Subcutaneous abdominal adipose tissue (tissue), 5 donors: Measurements from ENCODE around the gene ODAD4.

ENCODE experiments used
- H3K27ac ChIP-seq: one replicate; pipeline ENCODE4 v1.7.0; 2013; ENCODE audit warnings: low read depth, mild to moderate bottlenecking, inconsistent platforms, low read length, moderate library complexity
- H3K27me3 ChIP-seq, 5 donors: one replicate each; pipeline ENCODE4 v1.7.0; 2013; ENCODE audit warnings: low read length in 5 of 5, inconsistent platforms in 1 of 5; ENCODE audit not compliant: control insufficient read depth in 5 of 5, insufficient read depth in 4 of 5
- H3K36me3 ChIP-seq, 5 donors: one replicate each; pipeline ENCODE4 v1.7.0; 2013; ENCODE audit warnings: low read length in 5 of 5; ENCODE audit not compliant: control insufficient read depth in 5 of 5, insufficient read depth in 5 of 5
- H3K4me1 ChIP-seq, 5 donors: one replicate each; pipeline ENCODE4 v1.7.0; 2013; ENCODE audit warnings: low read length in 5 of 5, mild to moderate bottlenecking in 3 of 5, moderate library complexity in 1 of 5; ENCODE audit not compliant: control insufficient read depth in 5 of 5, insufficient read depth in 5 of 5
- H3K4me3 ChIP-seq, 5 donors: one replicate each; pipeline ENCODE4 v1.7.0; 2013; ENCODE audit warnings: low read length in 5 of 5, low read depth in 1 of 5
- H3K9ac ChIP-seq, 5 donors: one replicate each; pipeline ENCODE4 v1.7.0; 2013; ENCODE audit warnings: low read length in 5 of 5, mild to moderate bottlenecking in 4 of 5, moderate library complexity in 3 of 5
- H3K9me3 ChIP-seq, 5 donors: one replicate each; pipeline ENCODE4 v1.7.0; 2013; ENCODE audit warnings: low read length in 5 of 5; ENCODE audit not compliant: control insufficient read depth in 5 of 5
- donor health status: healthy.
- donor health status: healthy.
- donor health status: healthy.
- donor health status: healthy.
- donor health status: healthy.

The ODAD4 gene

GRCh38 chr17:41975099-41976083 is 45.0 kb downstream of the ODAD4 start:
- no peak overlapping the region for H3K4me3 ChIP-seq
- H3K9me3 ChIP-seq, result no peaks in the 10 kb centered on the region
- peaks cover 7 to 42% (median 33%) of the 10 kb centered on the region in 5 donors for H3K4me1 ChIP-seq
- no peak overlapping the region for H3K27ac ChIP-seq
- no peaks in the 10 kb centered on the region for H3K27me3 ChIP-seq
- peaks cover 4 to 88% (median 78%) of the 10 kb centered on the region in 5 donors for H3K36me3 ChIP-seq
- peak overlapping the region in 1 of 5 donors; percentile 48 for H3K9ac ChIP-seq

GRCh38 chr17:41976142-41976768 is 45.8 kb downstream of the ODAD4 start:
- Histone ChIP-seq H3K27me3 (no peaks in the 10 kb centered on the region), H3K9ac (peak overlapping the region in 1 of 5 donors; percentile 19), H3K27ac (peak overlapping the region; percentile 65), H3K4me1 (peaks cover 7 to 36% (median 26%) of the 10 kb centered on the region in 5 donors), H3K9me3 (no peaks in the 10 kb centered on the region), H3K4me3 (no peak overlapping the region), H3K36me3 (peaks cover 4 to 90% (median 81%) of the 10 kb centered on the region in 5 donors)

DNA sequence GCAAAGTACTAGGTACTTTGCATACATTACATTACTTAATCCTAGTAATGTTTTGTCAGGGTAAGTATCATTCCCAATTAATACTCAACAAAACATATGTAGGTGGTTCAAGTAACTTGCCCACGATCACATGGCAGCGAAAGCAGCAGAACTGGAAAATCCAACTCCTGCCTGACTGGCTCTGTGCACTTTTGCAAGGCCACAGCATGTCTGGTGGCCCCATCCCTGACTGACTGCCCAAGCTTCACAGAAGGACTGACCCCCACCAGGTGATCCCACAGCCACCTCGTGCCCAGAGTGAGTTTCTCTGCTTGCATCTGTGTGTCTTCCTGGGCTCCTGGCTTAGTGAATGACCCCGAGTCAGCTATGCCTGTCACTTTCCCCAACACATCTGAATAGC is 47.6 kb downstream of the ODAD4 start:
- no peak overlapping the region for H3K27ac ChIP-seq
- no peaks in the 10 kb centered on the region for H3K9me3 ChIP-seq
- H3K9ac ChIP-seq, result no peak overlapping the region
- no peak overlapping the region for H3K4me3 ChIP-seq
- no peaks in the 10 kb centered on the region for H3K27me3 ChIP-seq
- peaks cover 3 to 25% (median 18%) of the 10 kb centered on the region in 5 donors for H3K4me1 ChIP-seq
- peaks cover 4 to 93% (median 82%) of the 10 kb centered on the region in 5 donors for H3K36me3 ChIP-seq

DNA sequence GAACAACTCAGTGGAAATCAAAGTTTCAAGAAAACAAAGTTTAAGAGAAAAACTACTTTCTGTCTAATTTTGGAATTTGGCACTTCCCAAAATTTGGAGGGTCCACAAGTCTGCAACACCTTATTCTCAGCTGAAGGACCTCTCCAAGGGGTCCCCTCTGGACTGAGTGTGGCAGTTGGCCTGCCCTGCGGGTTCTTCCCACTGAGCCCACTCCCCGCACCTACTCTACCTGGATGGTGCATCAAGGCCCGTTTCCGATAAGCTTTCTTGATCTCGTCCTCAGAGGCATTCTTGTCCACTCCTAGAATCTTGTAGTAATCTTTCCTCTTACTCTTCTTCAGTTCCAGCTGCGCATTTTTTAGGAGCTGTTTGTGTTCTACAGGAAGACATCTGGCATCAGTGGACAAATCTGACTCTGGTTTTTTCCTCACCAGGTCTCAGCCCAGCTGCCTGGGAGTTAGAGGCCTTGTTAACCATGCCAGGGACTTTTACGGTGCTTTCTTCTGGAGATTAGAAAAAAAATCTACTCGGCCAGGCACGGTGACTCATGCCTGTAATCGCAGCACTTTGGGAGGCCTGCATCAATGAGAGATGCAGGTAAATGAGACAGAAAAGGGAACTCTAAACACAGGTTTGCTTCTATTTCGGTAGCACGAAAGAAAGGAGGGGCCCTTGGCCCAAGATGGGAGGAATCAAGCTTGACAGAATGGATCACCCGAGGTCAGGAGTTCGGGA is 51.8 kb downstream of the ODAD4 start:
- Histone ChIP-seq H3K36me3 (peaks cover 16 to 89% (median 69%) of the 10 kb centered on the region in 5 donors), H3K9me3 (no peaks in the 10 kb centered on the region), H3K27ac (no peak overlapping the region), H3K9ac (no peak overlapping the region), H3K27me3 (no peaks in the 10 kb centered on the region), H3K4me3 (no peak overlapping the region), H3K4me1 (peaks cover 0 to 5% (median 0%) of the 10 kb centered on the region in 5 donors)

- Histone ChIP-seq H3K27me3 (no peaks in the 10 kb centered on the region), H3K27ac (no peak overlapping the region), H3K9me3 (no peaks in the 10 kb centered on the region), H3K4me1 (peaks cover 0 to 6% (median 4%) of the 10 kb centered on the region in 5 donors), H3K4me3 (no peak overlapping the region), H3K9ac (no peak overlapping the region), H3K36me3 (peaks cover 28 to 93% (median 80%) of the 10 kb centered on the region in 5 donors)
Observed at GRCh38 chr17:41984454-41984853, 54.0 kb downstream of the ODAD4 start.

DNA sequence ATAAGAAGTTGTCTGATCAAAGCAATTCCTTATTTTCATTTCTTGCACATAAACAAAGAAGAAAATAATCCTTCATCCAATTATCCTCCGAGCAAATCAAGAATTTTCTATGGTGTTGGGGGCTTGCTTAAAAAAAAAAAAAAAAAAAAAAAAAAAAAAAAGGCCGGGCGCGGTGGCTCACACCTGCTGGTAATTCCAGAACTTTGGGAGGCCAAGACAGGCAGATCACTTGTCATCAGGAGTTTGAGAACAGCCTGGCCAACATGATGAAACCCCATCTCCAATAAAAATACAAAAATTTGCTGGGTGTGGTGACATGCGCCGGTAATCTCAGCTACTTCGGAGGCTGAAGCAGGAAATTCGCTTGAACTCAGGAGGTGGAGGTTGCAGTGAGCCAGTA is 55.5 kb downstream of the ODAD4 start:
- no peaks in the 10 kb centered on the region for H3K9me3 ChIP-seq
- H3K9ac ChIP-seq, result no peak overlapping the region
- peaks cover 0 to 20% (median 12%) of the 10 kb centered on the region in 5 donors for H3K4me1 ChIP-seq
- H3K4me3 ChIP-seq, result no peak overlapping the region
- H3K27me3 ChIP-seq, result no peaks in the 10 kb centered on the region
- no peak overlapping the region for H3K27ac ChIP-seq
- H3K36me3 ChIP-seq, result peaks cover 31 to 94% (median 84%) of the 10 kb centered on the region in 5 donors

GRCh38 chr17:41986634-41987033 is 56.2 kb downstream of the ODAD4 start:
- H3K9ac ChIP-seq, result no peak overlapping the region

GRCh38 chr17:41987642-41988041 is 57.2 kb downstream of the ODAD4 start:
- Histone ChIP-seq H3K4me3 (no peak overlapping the region), H3K9me3 (no peaks in the 10 kb centered on the region), H3K4me1 (peaks cover 0 to 22% (median 16%) of the 10 kb centered on the region in 5 donors), H3K36me3 (peaks cover 31 to 92% (median 82%) of the 10 kb centered on the region in 5 donors), H3K27ac (no peak overlapping the region), H3K27me3 (no peaks in the 10 kb centered on the region), H3K9ac (no peak overlapping the region)

More at GRCh38 chr17:41986634-41987033, 56.2 kb downstream of the ODAD4 start:
- Histone ChIP-seq H3K9me3 (no peaks in the 10 kb centered on the region), H3K4me1 (peaks cover 0 to 20% (median 12%) of the 10 kb centered on the region in 5 donors), H3K4me3 (no peak overlapping the region), H3K36me3 (peaks cover 31 to 92% (median 84%) of the 10 kb centered on the region in 5 donors), H3K27ac (no peak overlapping the region), H3K27me3 (no peaks in the 10 kb centered on the region)

DNA sequence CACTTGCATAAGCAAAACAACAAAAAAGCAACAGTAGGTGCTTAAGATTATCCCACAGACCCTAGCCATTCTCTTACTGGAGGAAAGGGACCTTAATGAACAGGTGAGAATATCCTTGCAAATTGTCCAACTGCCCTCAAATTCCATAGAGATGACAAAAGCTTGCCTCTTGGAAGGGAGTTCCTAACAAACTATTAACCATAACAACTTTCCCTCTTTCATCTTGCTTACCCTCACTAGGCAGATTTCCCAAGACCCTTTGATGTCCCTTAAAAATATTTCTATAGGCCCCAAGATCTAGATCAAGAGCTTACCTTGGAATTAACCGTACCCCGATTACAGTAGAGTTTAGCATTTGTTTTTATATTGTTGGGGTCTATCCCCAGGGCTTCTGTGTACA is 58.0 kb downstream of the ODAD4 start:
- peaks cover 0 to 25% (median 19%) of the 10 kb centered on the region in 5 donors for H3K4me1 ChIP-seq
- H3K4me3 ChIP-seq, result no peak overlapping the region
- no peak overlapping the region for H3K27ac ChIP-seq
- no peaks in the 10 kb centered on the region for H3K27me3 ChIP-seq
- peaks cover 31 to 92% (median 82%) of the 10 kb centered on the region in 5 donors for H3K36me3 ChIP-seq
- no peak overlapping the region for H3K9ac ChIP-seq
- H3K9me3 ChIP-seq, result no peaks in the 10 kb centered on the region
